ENCODE results near the gene LCMT2.

Gene LCMT2

GRCh38 chr15:43347114-43347513 lies 16.7 kb upstream of the LCMT2 start:
- TF ChIP-seq POU6F1 (CRISPR knock-in tag; IDR thresholded peaks at IDR 0.05; ENCODE audit: borderline replicate concordance, low read depth) (no peak), ISL1 (CRISPR knock-in tag; IDR thresholded peaks at IDR 0.05) (no peak), ZNF8 (CRISPR knock-in tag; IDR thresholded peaks at IDR 0.05) (no peak), ZFP30 (CRISPR knock-in tag; IDR thresholded peaks at IDR 0.05) (no peak), TOX (CRISPR knock-in tag; IDR thresholded peaks at IDR 0.05; ENCODE audit: borderline replicate concordance) (no peak)
- no peak for ATAC-seq

GRCh38 chr15:43346305-43346704 lies 15.9 kb upstream of the LCMT2 start:
- ATAC-seq, result no peak
- TF ChIP-seq, protein P1, sequence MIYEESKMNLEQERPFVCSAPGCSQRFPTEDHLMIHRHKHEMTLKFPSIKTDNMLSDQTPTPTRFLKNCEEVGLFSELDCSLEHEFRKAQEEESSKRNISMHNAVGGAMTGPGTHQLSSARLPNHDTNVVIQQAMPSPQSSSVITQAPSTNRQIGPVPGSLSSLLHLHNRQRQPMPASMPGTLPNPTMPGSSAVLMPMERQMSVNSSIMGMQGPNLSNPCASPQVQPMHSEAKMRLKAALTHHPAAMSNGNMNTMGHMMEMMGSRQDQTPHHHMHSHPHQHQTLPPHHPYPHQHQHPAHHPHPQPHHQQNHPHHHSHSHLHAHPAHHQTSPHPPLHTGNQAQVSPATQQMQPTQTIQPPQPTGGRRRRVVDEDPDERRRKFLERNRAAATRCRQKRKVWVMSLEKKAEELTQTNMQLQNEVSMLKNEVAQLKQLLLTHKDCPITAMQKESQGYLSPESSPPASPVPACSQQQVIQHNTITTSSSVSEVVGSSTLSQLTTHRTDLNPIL (CRISPR knock-in tag; IDR thresholded peaks at IDR 0.05; ENCODE audit: low read depth), result no peak
- TF ChIP-seq OSR1 (CRISPR knock-in tag; IDR thresholded peaks at IDR 0.05), result no peak
- TF ChIP-seq TSHZ2 (CRISPR knock-in tag; IDR thresholded peaks at IDR 0.05), result no peak
- TF ChIP-seq ZNF8 (CRISPR knock-in tag; IDR thresholded peaks at IDR 0.05), result no peak
- TF ChIP-seq ESRRG (CRISPR knock-in tag; IDR thresholded peaks at IDR 0.05), result no peak
- TF ChIP-seq, protein P2, sequence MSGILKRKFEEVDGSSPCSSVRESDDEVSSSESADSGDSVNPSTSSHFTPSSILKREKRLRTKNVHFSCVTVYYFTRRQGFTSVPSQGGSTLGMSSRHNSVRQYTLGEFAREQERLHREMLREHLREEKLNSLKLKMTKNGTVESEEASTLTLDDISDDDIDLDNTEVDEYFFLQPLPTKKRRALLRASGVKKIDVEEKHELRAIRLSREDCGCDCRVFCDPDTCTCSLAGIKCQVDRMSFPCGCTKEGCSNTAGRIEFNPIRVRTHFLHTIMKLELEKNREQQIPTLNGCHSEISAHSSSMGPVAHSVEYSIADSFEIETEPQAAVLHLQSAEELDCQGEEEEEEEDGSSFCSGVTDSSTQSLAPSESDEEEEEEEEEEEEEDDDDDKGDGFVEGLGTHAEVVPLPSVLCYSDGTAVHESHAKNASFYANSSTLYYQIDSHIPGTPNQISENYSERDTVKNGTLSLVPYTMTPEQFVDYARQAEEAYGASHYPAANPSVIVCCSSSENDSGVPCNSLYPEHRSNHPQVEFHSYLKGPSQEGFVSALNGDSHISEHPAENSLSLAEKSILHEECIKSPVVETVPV (CRISPR knock-in tag; IDR thresholded peaks at IDR 0.05), result no peak
- no peak for TF ChIP-seq ZFP3 (CRISPR knock-in tag; IDR thresholded peaks at IDR 0.05)
- no peak for TF ChIP-seq ISL1 (CRISPR knock-in tag; IDR thresholded peaks at IDR 0.05)
- no peak for TF ChIP-seq TOX (CRISPR knock-in tag; IDR thresholded peaks at IDR 0.05; ENCODE audit: borderline replicate concordance)
- no peak for TF ChIP-seq PPARA (CRISPR knock-in tag; IDR thresholded peaks at IDR 0.05; ENCODE audit: borderline replicate concordance)
- no peak for TF ChIP-seq ZNF70 (CRISPR knock-in tag; IDR thresholded peaks at IDR 0.05)
- no peak for TF ChIP-seq ARNTL (CRISPR knock-in tag; IDR thresholded peaks at IDR 0.05; ENCODE audit: borderline replicate concordance, low read depth)
- no peak for TF ChIP-seq SNAI2 (CRISPR knock-in tag; IDR thresholded peaks at IDR 0.05)
- no peak for TF ChIP-seq BACH2 (CRISPR knock-in tag; IDR thresholded peaks at IDR 0.05; ENCODE audit: borderline replicate concordance)
- TF ChIP-seq GLIS3 (CRISPR knock-in tag; IDR thresholded peaks at IDR 0.05), result no peak
- TF ChIP-seq, protein P3, sequence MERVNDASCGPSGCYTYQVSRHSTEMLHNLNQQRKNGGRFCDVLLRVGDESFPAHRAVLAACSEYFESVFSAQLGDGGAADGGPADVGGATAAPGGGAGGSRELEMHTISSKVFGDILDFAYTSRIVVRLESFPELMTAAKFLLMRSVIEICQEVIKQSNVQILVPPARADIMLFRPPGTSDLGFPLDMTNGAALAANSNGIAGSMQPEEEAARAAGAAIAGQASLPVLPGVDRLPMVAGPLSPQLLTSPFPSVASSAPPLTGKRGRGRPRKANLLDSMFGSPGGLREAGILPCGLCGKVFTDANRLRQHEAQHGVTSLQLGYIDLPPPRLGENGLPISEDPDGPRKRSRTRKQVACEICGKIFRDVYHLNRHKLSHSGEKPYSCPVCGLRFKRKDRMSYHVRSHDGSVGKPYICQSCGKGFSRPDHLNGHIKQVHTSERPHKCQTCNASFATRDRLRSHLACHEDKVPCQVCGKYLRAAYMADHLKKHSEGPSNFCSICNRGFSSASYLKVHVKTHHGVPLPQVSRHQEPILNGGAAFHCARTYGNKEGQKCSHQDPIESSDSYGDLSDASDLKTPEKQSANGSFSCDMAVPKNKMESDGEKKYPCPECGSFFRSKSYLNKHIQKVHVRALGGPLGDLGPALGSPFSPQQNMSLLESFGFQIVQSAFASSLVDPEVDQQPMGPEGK (CRISPR knock-in tag; IDR thresholded peaks at IDR 0.05; ENCODE audit: borderline replicate concordance), result no peak
- TF ChIP-seq ZC3H10 (CRISPR knock-in tag; IDR thresholded peaks at IDR 0.05), result no peak
- no peak for TF ChIP-seq ZNF565 (CRISPR knock-in tag; conservative IDR thresholded peaks at IDR 0.05; ENCODE audit: low read depth)
- TF ChIP-seq POU6F1 (CRISPR knock-in tag; IDR thresholded peaks at IDR 0.05; ENCODE audit: borderline replicate concordance, low read depth), result no peak

- TF ChIP-seq ESRRG (CRISPR knock-in tag; IDR thresholded peaks at IDR 0.05) (no peak), TOX (CRISPR knock-in tag; IDR thresholded peaks at IDR 0.05; ENCODE audit: borderline replicate concordance) (no peak), GLIS3 (CRISPR knock-in tag; IDR thresholded peaks at IDR 0.05) (no peak), ZFP30 (CRISPR knock-in tag; IDR thresholded peaks at IDR 0.05) (0 out of 2 replicates have a peak, but pooled peaks have one; percentile 11), ZC3H10 (CRISPR knock-in tag; IDR thresholded peaks at IDR 0.05) (no peak), TSHZ2 (CRISPR knock-in tag; IDR thresholded peaks at IDR 0.05) (no peak)
- TF ChIP-seq, protein P1 (CRISPR knock-in tag; IDR thresholded peaks at IDR 0.05; ENCODE audit: low read depth), result no peak
- peak; percentile 34; the same call in 2 of the 3 replicates for ATAC-seq
Measured at GRCh38 chr15:43330780-43331087, 361 bp upstream of the LCMT2 start.
